ACC112 (cell line): ENCODE measurements around the gene SLC6A8.
A peak's percentile ranks its signal among the peaks of the same experiment; 100 is the strongest.
"Not testable (repeated sequence)": the region's sequence is repeated elsewhere in the genome, so short reads cannot be mapped to it uniquely, and the experiment has no call there.

ENCODE experiments used
- H2AFZ ChIP-seq: fragments of 200-600 bp; sonication (generic); one replicate; pipeline ENCODE4 v1.6.0; 2017; ENCODE audit warnings: antibody characterized with exemption, low read length; ENCODE audit not compliant: unreplicated experiment
- H3K27ac ChIP-seq: fragments of 200-600 bp; sonication (generic); 2 replicates; pipeline ENCODE4 v1.5.1; 2014; ENCODE audit warnings: low read depth, mild to moderate bottlenecking, antibody characterized with exemption, low read length, moderate library complexity
- H3K27me3 ChIP-seq: fragments of 200-600 bp; sonication (generic); 2 replicates; pipeline ENCODE4 v1.6.1; 2014; ENCODE audit warnings: mild to moderate bottlenecking, antibody characterized with exemption, low read length, moderate library complexity, mixed read lengths; ENCODE audit not compliant: insufficient read depth
- H3K36me3 ChIP-seq: fragments of 200-600 bp; sonication (generic); 2 replicates; pipeline ENCODE4 v1.6.1; 2016; ENCODE audit warnings: mild to moderate bottlenecking, antibody characterized with exemption, low read length, moderate library complexity, mixed read lengths; ENCODE audit not compliant: insufficient read depth
- H3K4me1 ChIP-seq: fragments of 200-600 bp; sonication (generic); one replicate; pipeline ENCODE4 v1.6.1; 2016; ENCODE audit warnings: low read length, mixed read lengths; ENCODE audit not compliant: insufficient read depth, unreplicated experiment, control insufficient read depth
- H3K4me3 ChIP-seq: fragments of 200-600 bp; sonication (generic); 2 replicates; pipeline ENCODE4 v1.5.1; 2014; ENCODE audit warnings: mild to moderate bottlenecking, low read depth, low read length
- H3K79me2 ChIP-seq: fragments of 200-600 bp; sonication (generic); one replicate; pipeline ENCODE4 v1.6.0; 2016; ENCODE audit warnings: low read length; ENCODE audit not compliant: control insufficient read depth, unreplicated experiment, insufficient read depth

The SLC6A8 gene

DNA sequence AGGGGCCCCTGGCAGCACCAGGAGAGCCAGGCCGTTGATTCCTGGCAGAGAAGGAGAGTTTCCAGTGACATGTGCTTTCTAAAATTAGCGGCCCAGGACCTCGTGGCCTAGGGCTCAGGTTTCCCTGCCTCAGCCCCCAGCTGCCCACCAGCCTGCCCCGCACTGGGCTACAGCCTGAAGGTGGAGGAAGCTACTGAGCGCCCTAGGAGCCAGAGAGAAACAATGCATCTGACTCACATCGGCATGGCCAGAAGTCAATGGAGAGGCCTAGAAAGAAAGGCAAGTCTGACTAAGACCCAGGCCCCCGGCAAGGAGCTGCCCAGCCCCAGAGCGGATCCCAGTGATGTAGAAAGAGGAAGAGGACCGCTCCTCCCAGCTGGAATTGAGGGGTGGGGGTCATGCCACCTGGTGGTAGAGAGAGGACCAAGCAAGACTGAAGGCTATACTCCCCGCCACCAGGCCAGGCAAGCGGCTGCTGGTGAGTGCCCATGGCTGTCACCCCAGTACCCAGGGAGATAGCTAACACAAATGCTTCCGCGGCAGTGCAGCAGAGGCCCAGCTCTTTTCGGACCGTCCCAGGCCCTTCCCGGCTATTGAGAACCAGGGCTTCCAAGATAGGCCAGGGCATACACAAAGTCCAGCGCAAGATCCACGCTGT lies 17.8 kb downstream of the SLC6A8 start:
- not testable (repeated sequence) for H3K27me3 ChIP-seq, H3K79me2 ChIP-seq, H2AFZ ChIP-seq, H3K4me3 ChIP-seq, H3K4me1 ChIP-seq, H3K27ac ChIP-seq, H3K36me3 ChIP-seq

DNA sequence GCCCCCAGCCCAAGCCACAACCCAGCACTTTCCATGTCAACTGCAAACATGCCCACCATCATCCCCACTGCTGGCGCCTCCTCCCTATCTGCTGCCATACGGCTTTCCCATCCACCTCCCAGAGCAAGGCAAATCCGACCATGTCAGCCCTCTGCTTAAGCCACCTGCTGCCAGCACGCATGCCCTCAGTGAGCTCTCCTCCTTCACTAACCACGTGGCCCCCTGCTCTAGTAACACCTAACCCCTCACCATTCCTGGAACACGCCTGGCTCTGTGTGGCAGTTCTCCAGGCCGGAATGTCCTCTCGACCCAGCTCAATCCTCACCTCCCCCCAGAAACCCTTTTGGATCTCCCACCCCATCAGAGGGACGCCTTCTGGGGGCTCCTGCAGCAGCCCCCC lies 19.1 kb downstream of the SLC6A8 start:
- Histone ChIP-seq H3K79me2 (no peaks in the 10 kb centered on the region), H3K4me1 (no peaks in the 10 kb centered on the region), H3K4me3 (no peak overlapping the region), H3K36me3 (no peaks in the 10 kb centered on the region), H3K27me3 (no peaks in the 10 kb centered on the region), H3K27ac (no peak overlapping the region), H2AFZ (no peak overlapping the region)

DNA sequence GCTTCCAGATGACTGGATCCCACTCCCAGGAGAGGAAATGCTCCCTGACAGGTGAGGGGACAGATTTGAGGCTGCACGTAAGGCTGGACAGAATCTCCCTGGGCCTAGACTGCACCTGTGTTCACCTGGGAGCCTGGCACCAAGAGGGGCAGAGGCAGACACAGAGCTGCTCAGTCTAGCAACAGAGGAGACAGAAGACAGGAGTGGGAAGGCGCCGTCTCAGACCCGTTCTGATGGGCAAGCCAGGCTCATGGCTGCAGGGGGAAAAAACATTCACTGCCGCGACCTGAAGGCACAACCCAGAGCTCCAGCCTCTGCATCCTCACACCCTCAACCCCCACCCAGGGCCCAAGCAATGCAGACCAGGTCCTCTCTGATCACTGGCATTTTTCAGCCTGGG lies 19.7 kb downstream of the SLC6A8 start:
- H3K36me3 ChIP-seq, result no peaks in the 10 kb centered on the region
- no peaks in the 10 kb centered on the region for H3K27me3 ChIP-seq

DNA sequence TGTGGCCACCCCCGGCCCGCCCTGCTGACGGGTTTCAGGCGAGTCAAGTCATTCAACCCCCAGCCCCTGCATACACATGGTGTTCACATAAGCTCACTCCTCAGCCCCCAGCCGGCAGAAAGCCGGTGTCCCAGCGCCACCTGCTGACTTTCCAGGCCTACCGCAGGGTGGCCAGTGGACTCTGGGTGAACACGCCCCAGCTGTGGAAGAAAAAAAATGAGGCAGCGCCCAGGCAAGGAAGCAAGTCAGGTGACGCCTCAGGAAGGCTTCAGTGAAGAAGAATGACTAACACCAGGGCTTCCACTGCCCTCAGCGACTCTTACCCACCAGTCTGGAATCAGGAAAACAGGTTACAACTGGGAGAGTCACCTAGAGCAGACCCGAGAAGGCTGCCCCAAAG lies 20.7 kb downstream of the SLC6A8 start:
- Histone ChIP-seq H3K27me3 (no peaks in the 10 kb centered on the region), H3K36me3 (no peaks in the 10 kb centered on the region), H2AFZ (no peak overlapping the region), H3K27ac (no peak overlapping the region), H3K4me3 (no peak overlapping the region), H3K4me1 (no peaks in the 10 kb centered on the region), H3K79me2 (no peaks in the 10 kb centered on the region)

More for the DNA sequence above, 19.7 kb downstream of the SLC6A8 start:
- no peak overlapping the region for H3K27ac ChIP-seq
- H3K4me1 ChIP-seq, result no peaks in the 10 kb centered on the region
- H3K4me3 ChIP-seq, result no peak overlapping the region
- no peaks in the 10 kb centered on the region for H3K79me2 ChIP-seq
- no peak overlapping the region for H2AFZ ChIP-seq

GRCh38 chrX:153709726-153710674 lies 22.3 kb downstream of the SLC6A8 start:
- no peak overlapping the region for H2AFZ ChIP-seq
- H3K27me3 ChIP-seq, result no peaks in the 10 kb centered on the region
- H3K4me1 ChIP-seq, result no peaks in the 10 kb centered on the region
- H3K79me2 ChIP-seq, result no peaks in the 10 kb centered on the region
- no peak overlapping the region for H3K4me3 ChIP-seq
- no peaks in the 10 kb centered on the region for H3K36me3 ChIP-seq
- H3K27ac ChIP-seq, result no peak overlapping the region

DNA sequence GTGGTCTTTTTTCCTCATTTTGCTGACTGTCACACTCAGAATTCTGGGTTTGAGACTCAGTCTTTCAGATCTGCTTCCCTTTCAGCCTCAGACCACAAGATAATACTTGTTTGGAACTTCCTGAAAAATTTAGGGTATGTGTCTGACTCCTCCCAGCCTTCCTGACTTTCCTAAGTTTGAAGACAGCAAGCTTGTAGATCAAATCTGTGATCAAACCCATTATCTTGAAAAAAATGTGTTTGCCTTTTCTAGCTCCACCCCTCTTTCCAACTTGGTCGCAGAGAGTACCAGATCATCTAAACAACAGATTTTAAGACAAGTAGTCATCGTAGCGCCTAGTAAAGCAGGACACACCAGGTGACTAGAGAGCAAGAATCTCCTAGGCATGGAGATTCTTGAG lies 26.5 kb downstream of the SLC6A8 start:
- H2AFZ ChIP-seq, result no peak overlapping the region
- H3K36me3 ChIP-seq, result peaks cover 5% of the 10 kb centered on the region; the same call in 1 of the 2 replicates
- H3K79me2 ChIP-seq, result peaks cover 2% of the 10 kb centered on the region
- no peaks in the 10 kb centered on the region for H3K4me1 ChIP-seq
- no peaks in the 10 kb centered on the region for H3K27me3 ChIP-seq
- no peak overlapping the region for H3K27ac ChIP-seq
- H3K4me3 ChIP-seq, result no peak overlapping the region

DNA sequence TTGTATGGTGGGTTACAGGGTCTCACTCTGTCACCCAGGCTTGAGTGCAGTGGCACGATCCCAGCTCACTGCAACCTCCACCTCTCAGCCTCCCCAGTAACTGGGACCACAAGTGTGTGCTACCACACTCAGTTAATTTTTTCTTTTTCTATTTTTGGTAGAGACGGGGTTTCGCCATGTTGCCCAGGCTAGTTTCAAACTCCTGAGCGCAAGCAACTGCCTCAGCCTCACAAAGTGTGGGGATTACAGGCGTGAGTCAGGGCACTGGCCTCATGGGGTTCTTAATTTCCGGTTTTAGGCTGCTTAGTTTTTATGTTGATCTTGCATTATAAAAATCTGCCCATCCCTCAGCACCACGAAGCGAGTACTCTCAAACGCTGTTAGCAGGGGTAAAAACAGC lies 29.7 kb downstream of the SLC6A8 start:
- peaks cover 10% of the 10 kb centered on the region; the same call in 1 of the 2 replicates for H3K36me3 ChIP-seq
- H3K4me1 ChIP-seq, result peaks cover 6% of the 10 kb centered on the region
- peaks cover 15% of the 10 kb centered on the region for H3K79me2 ChIP-seq
- no peaks in the 10 kb centered on the region for H3K27me3 ChIP-seq
- H3K4me3 ChIP-seq, result no peak overlapping the region
- no peak overlapping the region for H2AFZ ChIP-seq
- H3K27ac ChIP-seq, result no peak overlapping the region

DNA sequence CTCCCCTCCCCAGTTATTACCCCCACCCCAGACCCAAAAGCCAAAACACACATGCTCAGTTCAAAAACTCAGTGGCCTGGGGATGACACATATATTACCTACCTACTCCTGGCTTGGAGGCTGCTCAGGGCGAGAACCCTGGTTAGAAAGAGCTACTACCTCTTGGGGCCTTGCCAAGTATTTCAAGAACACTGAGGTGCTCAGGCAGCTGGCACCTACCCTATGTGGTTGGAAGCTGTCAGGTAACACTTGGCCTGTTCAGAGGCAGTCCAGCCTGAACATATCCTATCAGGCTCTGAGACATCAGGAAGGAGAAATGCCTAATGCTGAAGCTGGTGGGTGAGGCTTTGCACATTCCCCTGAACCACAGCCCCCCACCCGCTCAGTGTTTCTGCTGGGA lies 31.5 kb downstream of the SLC6A8 start:
- Histone ChIP-seq H3K79me2 (peaks cover 23% of the 10 kb centered on the region), H3K4me3 (no peak overlapping the region), H3K27ac (no peak overlapping the region), H2AFZ (no peak overlapping the region), H3K27me3 (no peaks in the 10 kb centered on the region), H3K4me1 (peaks cover 7% of the 10 kb centered on the region), H3K36me3 (peaks cover 10% of the 10 kb centered on the region; the same call in 1 of the 2 replicates)

- Histone ChIP-seq H3K27me3 (no peaks in the 10 kb centered on the region), H2AFZ (no peak overlapping the region), H3K4me1 (peaks cover 7% of the 10 kb centered on the region), H3K36me3 (peaks cover 10% of the 10 kb centered on the region; the same call in 1 of the 2 replicates), H3K4me3 (no peak overlapping the region), H3K27ac (no peak overlapping the region), H3K79me2 (peaks cover 23% of the 10 kb centered on the region)
These were observed 32.0 kb downstream of the SLC6A8 start for GRCh38 chrX:153719701-153720100.

- Histone ChIP-seq H2AFZ (no peak overlapping the region), H3K27me3 (no peaks in the 10 kb centered on the region), H3K27ac (peak overlapping the region; percentile 74), H3K36me3 (peaks cover 10% of the 10 kb centered on the region; the same call in 1 of the 2 replicates), H3K4me1 (peaks cover 25% of the 10 kb centered on the region), H3K4me3 (peak overlapping the region; percentile 80), H3K79me2 (peaks cover 31% of the 10 kb centered on the region)
These were observed 35.1 kb downstream of the SLC6A8 start for GRCh38 chrX:153722704-153723350.
